GM10248 (cell line): ENCODE measurements around the gene EFNA5.

Experiments used
- CTCF ChIA-PET: fragments of 300-600 bp; sonication (Branson Sonifier 250); formaldehyde crosslinking; extraction: SDS; loops from one replicate; lab custom pipeline; 2021; ENCODE audit warnings: antibody characterized with exemption; lab: Yijun Ruan, JAX
- POLR2A ChIA-PET: fragments of 350-650 bp; sonication (Branson Sonifier 250); formaldehyde crosslinking; extraction: SDS; loops from one replicate; lab custom pipeline; 2020; ENCODE audit warnings: antibody characterized with exemption; lab: Yijun Ruan, JAX
- DNase-seq: peaks from one replicate; pipeline ENCODE4 v3.0.0; 2012; ENCODE audit errors: extremely low spot score
- TF ChIP-seq, protein P1 (sequence below): IDR thresholded peaks from 2 replicates; pipeline ENCODE4 v1.5.1; 2012; ENCODE audit warnings: mild to moderate bottlenecking, low read depth; ENCODE audit errors: extremely low read depth, missing control alignments, control extremely low read depth

Gene EFNA5

GRCh38 chr5:107670932-107671741 lies at the start of gene EFNA5:
Gene EFNA5 (minus strand): TSS chr5:107670937.
- CTCF ChIA-PET: no interaction called here
- POLR2A ChIA-PET: no interaction called here
- TF ChIP-seq, protein P1, sequence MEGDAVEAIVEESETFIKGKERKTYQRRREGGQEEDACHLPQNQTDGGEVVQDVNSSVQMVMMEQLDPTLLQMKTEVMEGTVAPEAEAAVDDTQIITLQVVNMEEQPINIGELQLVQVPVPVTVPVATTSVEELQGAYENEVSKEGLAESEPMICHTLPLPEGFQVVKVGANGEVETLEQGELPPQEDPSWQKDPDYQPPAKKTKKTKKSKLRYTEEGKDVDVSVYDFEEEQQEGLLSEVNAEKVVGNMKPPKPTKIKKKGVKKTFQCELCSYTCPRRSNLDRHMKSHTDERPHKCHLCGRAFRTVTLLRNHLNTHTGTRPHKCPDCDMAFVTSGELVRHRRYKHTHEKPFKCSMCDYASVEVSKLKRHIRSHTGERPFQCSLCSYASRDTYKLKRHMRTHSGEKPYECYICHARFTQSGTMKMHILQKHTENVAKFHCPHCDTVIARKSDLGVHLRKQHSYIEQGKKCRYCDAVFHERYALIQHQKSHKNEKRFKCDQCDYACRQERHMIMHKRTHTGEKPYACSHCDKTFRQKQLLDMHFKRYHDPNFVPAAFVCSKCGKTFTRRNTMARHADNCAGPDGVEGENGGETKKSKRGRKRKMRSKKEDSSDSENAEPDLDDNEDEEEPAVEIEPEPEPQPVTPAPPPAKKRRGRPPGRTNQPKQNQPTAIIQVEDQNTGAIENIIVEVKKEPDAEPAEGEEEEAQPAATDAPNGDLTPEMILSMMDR: no peak
- peak; percentile 38 for DNase-seq

DNA sequence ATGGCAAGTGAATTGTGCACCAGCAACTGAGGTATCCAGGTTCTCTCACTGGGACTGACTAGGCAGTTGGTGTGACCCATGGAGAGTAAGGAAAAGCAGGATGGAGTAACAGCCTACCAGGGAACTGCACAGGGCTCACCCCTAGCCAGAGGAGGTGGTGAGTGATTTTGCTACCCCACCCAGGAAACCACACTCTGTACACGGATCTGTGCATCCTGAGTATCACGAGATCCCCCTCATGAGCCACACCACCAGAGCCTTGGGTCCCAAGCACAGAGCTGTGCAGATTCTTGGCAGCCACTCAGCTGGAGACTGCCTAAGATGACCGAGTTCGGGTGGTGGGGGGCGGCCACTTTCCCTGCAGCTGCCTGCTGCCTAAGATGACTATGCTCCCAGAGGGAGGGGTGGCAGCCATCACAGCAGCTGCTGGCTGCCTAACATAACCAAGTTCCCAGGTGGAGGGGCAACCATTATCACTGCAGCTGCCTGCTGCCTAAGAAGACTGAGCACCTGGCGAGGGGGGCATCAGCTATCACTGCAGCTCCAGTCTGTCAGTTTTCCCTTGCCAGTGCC lies 48.4 kb upstream of the EFNA5 start:
- CTCF ChIA-PET: no interaction called here
- DNase-seq: no peak
- TF ChIP-seq, protein P1: no peak

GRCh38 chr5:107717816-107718215 lies 47.1 kb upstream of the EFNA5 start:
- ChIA-PET POLR2A (no interaction called here), CTCF (interaction anchor here (2.5 kb wide), 1 partner anchor 11 kb away, joined by 8 read pairs; no protein-coding TSS in a partner anchor)
- TF ChIP-seq, protein P1: no peak
- DNase-seq: no peak

More for the DNA sequence above, 48.4 kb upstream of the EFNA5 start:
- POLR2A ChIA-PET: no interaction called here

DNA sequence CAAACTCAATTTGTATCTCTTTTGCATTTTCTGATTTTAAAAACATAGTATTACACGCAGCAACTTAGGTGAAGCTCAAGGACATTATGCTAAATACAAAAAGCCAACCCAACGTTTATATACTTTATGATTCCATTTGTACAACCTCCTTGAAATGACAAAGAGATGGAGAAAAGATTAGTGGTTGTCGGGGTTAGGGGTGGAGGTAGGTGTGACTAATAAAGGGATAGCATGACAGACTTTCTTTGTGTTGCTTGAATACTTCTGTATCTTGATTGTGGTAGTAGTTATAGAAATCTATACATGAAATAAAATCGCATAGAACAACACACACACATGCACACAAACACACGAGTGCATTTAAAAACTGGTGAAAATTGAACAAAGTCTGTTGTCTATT lies 42.5 kb upstream of the EFNA5 start:
- TF ChIP-seq, protein P1: no peak
- POLR2A ChIA-PET: no interaction called here
- CTCF ChIA-PET: interaction anchor here (1.5 kb wide), 1 partner anchor 15 kb away, joined by 6 read pairs; no protein-coding TSS in a partner anchor
- no peak for DNase-seq

DNA sequence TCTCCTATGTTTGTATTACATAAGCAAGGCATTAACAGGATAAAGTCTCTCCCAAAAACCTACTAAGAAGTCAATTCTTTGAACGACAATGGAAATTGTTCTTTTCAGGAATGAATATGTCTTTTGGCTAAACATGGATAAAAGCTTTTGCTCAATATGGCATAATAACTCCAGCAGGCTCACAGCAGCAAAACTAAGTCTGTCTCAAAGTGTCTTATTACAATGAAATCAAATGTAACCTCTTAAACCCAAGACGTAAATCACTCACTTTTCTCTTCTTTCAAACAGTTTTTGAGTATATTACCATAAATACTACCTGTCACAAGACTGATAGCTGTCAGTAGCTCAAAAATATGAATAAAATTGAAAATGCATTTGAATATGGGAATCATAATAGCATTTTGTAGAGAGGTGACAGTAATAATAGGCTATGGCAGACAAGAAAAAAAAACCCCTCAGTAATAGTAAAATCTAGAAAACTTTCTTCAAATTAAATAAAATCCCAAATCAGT lies 41.7 kb upstream of the EFNA5 start:
- DNase-seq: no peak
- CTCF ChIA-PET: no interaction called here
- POLR2A ChIA-PET: no interaction called here
- TF ChIP-seq, protein P1: no peak

GRCh38 chr5:107705402-107706014 lies 34.8 kb upstream of the EFNA5 start:
- DNase-seq: no peak
- TF ChIP-seq, protein P1: no peak
- ChIA-PET CTCF (interaction anchor here (2.1 kb wide), 1 partner anchor 11 kb away, joined by 8 read pairs; no protein-coding TSS in a partner anchor), POLR2A (no interaction called here)
